Hepatocyte (in vitro differentiated cells): ENCODE data around the gene LRRC61.

Experiments
- EZH2phosphoT487 ChIP-seq: fragments of 200-600 bp; sonication (generic); IDR thresholded peaks from one replicate; pipeline ENCODE4 v1.6.1; 2018; ENCODE audit warnings: antibody characterized with exemption, mild to moderate bottlenecking, low read depth, moderate library complexity; ENCODE audit not compliant: unreplicated experiment, severe bottlenecking
- TF ChIP-seq, protein P1 (sequence below): fragments of 200-600 bp; sonication (generic); IDR thresholded peaks from 2 replicates; pipeline ENCODE4 v1.5.1; 2016; ENCODE audit warnings: antibody characterized with exemption, mild to moderate bottlenecking; ENCODE audit not compliant: poor library complexity

DNA sequence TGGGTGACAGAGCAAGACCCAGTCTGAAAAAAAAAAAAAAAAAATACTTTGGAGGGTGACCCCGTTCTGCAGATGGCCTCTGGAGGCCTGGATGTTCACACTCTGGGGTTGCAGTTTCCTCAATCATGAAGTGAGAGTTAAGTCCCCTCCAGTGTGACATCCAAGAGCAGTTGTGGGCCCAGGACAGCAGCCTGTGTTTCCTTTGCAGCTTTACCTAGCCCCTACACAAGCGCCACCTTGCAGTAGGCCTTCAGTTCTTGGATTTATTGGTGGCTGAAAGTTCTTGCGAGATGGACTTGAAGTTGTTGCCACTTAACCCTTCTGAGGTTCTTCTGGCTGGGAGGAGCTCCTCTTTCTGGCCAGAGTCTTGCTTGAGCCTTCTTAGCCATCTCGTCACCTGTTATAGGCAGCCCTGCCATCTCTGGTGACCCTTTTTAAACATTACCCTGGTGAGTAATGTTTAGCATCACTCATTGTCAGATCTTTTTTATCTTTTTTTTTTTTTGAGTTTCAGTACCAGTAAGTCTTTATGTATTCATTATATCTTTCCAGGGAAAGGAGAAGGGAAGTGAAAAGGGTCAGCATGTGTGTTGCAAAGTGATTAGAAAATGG, 3.6 kb downstream of the LRRC61 start:
- no peak for TF ChIP-seq EZH2phosphoT487
- TF ChIP-seq, protein P1, sequence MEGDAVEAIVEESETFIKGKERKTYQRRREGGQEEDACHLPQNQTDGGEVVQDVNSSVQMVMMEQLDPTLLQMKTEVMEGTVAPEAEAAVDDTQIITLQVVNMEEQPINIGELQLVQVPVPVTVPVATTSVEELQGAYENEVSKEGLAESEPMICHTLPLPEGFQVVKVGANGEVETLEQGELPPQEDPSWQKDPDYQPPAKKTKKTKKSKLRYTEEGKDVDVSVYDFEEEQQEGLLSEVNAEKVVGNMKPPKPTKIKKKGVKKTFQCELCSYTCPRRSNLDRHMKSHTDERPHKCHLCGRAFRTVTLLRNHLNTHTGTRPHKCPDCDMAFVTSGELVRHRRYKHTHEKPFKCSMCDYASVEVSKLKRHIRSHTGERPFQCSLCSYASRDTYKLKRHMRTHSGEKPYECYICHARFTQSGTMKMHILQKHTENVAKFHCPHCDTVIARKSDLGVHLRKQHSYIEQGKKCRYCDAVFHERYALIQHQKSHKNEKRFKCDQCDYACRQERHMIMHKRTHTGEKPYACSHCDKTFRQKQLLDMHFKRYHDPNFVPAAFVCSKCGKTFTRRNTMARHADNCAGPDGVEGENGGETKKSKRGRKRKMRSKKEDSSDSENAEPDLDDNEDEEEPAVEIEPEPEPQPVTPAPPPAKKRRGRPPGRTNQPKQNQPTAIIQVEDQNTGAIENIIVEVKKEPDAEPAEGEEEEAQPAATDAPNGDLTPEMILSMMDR = no peak
